Hepatocyte (in vitro differentiated cells): ENCODE measurements around the gene CHCHD6. TPM values are rescaled to one million over a fixed set of nuclear protein-coding genes. Genes with fewer than 3 reads are reported as not detected.

Source experiments
- DNase-seq: peaks from one replicate; pipeline ENCODE4 v3.0.0-alpha.2; 2016; ENCODE audit warnings: low spot score
- H2AFZ ChIP-seq: fragments of 200-600 bp; sonication (generic); 2 replicates; pipeline ENCODE4 v1.6.0; 2016; ENCODE audit warnings: antibody characterized with exemption, mild to moderate bottlenecking
- H3K27ac ChIP-seq: fragments of 200-600 bp; sonication (generic); 2 replicates; pipeline ENCODE4 v1.5.1; 2016; ENCODE audit warnings: mild to moderate bottlenecking
- H3K27me3 ChIP-seq: fragments of 200-600 bp; sonication (generic); 2 replicates; pipeline ENCODE4 v1.6.1; 2016
- H3K36me3 ChIP-seq: fragments of 200-600 bp; sonication (generic); replicated peaks from 2 replicates; pipeline ENCODE4 v1.5.1; 2016; ENCODE audit warnings: low read depth; ENCODE audit not compliant: insufficient read depth
- H3K4me1 ChIP-seq: fragments of 200-600 bp; sonication (generic); 2 replicates; pipeline ENCODE4 v1.5.1; 2016; ENCODE audit warnings: mild to moderate bottlenecking, moderate library complexity; ENCODE audit not compliant: insufficient read depth
- H3K4me2 ChIP-seq: fragments of 200-600 bp; sonication (generic); 2 replicates; pipeline ENCODE4 v1.6.0; 2016
- H3K4me3 ChIP-seq: fragments of 200-600 bp; sonication (generic); 2 replicates; pipeline ENCODE4 v1.5.1; 2016; ENCODE audit warnings: mild to moderate bottlenecking
- H3K79me2 ChIP-seq: fragments of 200-600 bp; sonication (generic); 2 replicates; pipeline ENCODE4 v1.6.0; 2017; ENCODE audit warnings: mild to moderate bottlenecking
- H3K9me2 ChIP-seq: fragments of 200-600 bp; sonication (generic); replicated peaks from 2 replicates; pipeline ENCODE4 v1.6.0; 2017; ENCODE audit warnings: mild to moderate bottlenecking; ENCODE audit not compliant: insufficient read depth
- H3K9me3 ChIP-seq: fragments of 200-600 bp; sonication (generic); 2 replicates; pipeline ENCODE4 v1.5.1; 2016; ENCODE audit warnings: low read depth, mild to moderate bottlenecking
- H4K20me1 ChIP-seq: fragments of 200-600 bp; sonication (generic); 2 replicates; pipeline ENCODE4 v1.6.0; 2016; ENCODE audit warnings: mild to moderate bottlenecking; ENCODE audit not compliant: insufficient read depth, poor library complexity, severe bottlenecking
- EZH2 ChIP-seq: fragments of 200-600 bp; sonication (generic); IDR thresholded peaks from 2 replicates; pipeline ENCODE4 v1.6.1; 2016; ENCODE audit warnings: antibody characterized with exemption, mild to moderate bottlenecking, borderline replicate concordance
- EZH2phosphoT487 ChIP-seq: fragments of 200-600 bp; sonication (generic); IDR thresholded peaks from one replicate; pipeline ENCODE4 v1.6.1; 2018; ENCODE audit warnings: antibody characterized with exemption, mild to moderate bottlenecking, low read depth, moderate library complexity; ENCODE audit not compliant: unreplicated experiment, severe bottlenecking
- WGBS: methylation state at CpG from one replicate; pipeline ENCODE4 v1.1.6; 2016; ENCODE audit warnings: low lambda C conversion rate; ENCODE audit errors: missing lambda C conversion rate; 5-methylcytosine and 5-hydroxymethylcytosine counted together
- polyA plus RNA-seq: library from polyadenylated mRNA; unstranded; fragments of >200 nt; fragmentation: Nextera tagmentation; extraction: Ambion mirVana; gene quantifications from 2 replicates; pipeline ENCODE4 v1.2.1, GENCODE V29; 2016
- total RNA-seq: library from RNA; depleted of rRNA; stranded (reverse); fragments of >200 nt; gene quantifications from 2 replicates; pipeline ENCODE4 v1.2.3, GENCODE V29; 2014
- TF ChIP-seq, protein P1 (sequence below): fragments of 200-600 bp; sonication (generic); IDR thresholded peaks from 2 replicates; pipeline ENCODE4 v1.5.1; 2016; ENCODE audit warnings: antibody characterized with exemption, mild to moderate bottlenecking; ENCODE audit not compliant: poor library complexity

Gene CHCHD6
- total and polyA plus RNA-seq, 2 experiments from 2014 or later: 13.8 to 19.7 TPM

DNA sequence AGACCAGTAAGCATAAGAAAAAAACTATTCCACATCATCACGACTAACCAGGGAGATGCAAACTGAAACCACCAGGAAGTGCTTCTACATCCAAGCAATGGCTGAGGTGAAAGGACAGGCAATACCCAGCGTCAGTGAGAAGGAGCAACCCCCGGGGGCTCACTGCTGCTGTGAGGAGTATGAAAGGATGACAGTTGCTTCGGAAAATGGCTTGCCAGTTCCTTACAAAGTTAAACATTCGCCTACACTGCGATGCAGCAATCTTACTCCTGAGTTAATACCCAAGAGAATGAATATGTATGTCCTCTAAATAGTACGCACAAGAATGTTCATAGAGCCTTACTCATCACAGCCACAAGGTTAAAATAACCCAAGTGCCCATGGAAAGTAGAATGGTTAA is 265.5 kb downstream of the CHCHD6 start:
- Histone ChIP-seq H3K27me3 (no peaks in the 10 kb centered on the region), H3K9me2 (no peaks in the 10 kb centered on the region), H3K36me3 (no peaks in the 10 kb centered on the region), H3K4me1 (no peaks in the 10 kb centered on the region), H3K4me3 (no peak overlapping the region), H2AFZ (no peak overlapping the region), H3K27ac (no peak overlapping the region), H3K9me3 (no peaks in the 10 kb centered on the region), H3K79me2 (no peaks in the 10 kb centered on the region), H3K4me2 (no peak overlapping the region), H4K20me1 (no peaks in the 10 kb centered on the region)
- DNase-seq: no peak
- TF ChIP-seq EZH2phosphoT487 (no peak), EZH2 (no peak)
- TF ChIP-seq, protein P1, sequence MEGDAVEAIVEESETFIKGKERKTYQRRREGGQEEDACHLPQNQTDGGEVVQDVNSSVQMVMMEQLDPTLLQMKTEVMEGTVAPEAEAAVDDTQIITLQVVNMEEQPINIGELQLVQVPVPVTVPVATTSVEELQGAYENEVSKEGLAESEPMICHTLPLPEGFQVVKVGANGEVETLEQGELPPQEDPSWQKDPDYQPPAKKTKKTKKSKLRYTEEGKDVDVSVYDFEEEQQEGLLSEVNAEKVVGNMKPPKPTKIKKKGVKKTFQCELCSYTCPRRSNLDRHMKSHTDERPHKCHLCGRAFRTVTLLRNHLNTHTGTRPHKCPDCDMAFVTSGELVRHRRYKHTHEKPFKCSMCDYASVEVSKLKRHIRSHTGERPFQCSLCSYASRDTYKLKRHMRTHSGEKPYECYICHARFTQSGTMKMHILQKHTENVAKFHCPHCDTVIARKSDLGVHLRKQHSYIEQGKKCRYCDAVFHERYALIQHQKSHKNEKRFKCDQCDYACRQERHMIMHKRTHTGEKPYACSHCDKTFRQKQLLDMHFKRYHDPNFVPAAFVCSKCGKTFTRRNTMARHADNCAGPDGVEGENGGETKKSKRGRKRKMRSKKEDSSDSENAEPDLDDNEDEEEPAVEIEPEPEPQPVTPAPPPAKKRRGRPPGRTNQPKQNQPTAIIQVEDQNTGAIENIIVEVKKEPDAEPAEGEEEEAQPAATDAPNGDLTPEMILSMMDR: no peak
- 64% methylated on average over 7 of the region's 7 CpGs for whole genome bisulfite sequencing

DNA sequence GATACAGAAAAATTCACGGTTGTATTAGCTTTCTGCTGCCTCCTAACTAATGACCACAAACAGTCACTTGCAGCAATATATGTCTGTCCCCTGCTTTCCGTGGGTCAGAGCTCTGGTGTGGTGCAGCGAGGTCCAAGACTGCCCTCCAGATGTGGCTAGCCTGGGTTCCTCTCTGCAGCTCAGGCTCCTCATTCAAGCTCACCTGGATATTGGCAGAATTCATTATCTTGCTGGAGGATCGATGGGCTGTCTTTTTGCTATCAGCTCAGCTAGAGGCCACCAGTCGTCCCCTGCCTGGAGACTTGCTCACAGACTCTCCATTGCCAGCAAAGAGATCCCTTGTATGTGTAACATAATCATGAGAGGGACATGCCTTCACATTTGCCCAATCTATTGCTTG is 266.1 kb downstream of the CHCHD6 start:
- no peak overlapping the region for H3K27ac ChIP-seq
- no peak for DNase-seq
- 79% methylated on average over 5 of the region's 5 CpGs for WGBS

DNA sequence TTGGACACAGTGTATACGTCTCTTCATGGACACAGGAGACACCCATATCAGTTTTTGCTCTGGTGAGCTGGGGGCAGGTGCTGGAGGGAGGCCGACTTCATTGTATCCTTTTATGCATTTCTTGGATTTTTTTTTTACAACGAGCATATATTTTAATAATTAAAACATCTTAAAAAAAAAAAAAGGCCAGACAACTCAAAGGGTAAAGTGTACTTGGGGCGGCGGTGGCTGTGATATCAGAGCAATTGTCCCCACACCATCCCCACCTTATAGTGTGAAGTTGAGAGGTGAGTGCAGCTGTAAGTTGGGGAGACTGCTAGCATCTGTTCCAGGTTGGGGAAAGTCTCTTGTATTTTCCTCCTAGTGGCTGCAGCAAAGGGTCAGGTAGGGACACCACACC is 266.9 kb downstream of the CHCHD6 start:
- H3K4me1 ChIP-seq: no peaks in the 10 kb centered on the region
- no peaks in the 10 kb centered on the region for H3K9me3 ChIP-seq
- no peaks in the 10 kb centered on the region for H3K9me2 ChIP-seq
- H3K4me2 ChIP-seq: no peak overlapping the region
- H2AFZ ChIP-seq: no peak overlapping the region
- 91% methylated on average over 5 of the region's 5 CpGs for WGBS
- H3K27ac ChIP-seq: no peak overlapping the region
- no peak for DNase-seq
- H4K20me1 ChIP-seq: no peaks in the 10 kb centered on the region
- H3K79me2 ChIP-seq: no peaks in the 10 kb centered on the region
- no peak for TF ChIP-seq EZH2phosphoT487
- TF ChIP-seq, protein P1: no peak
- TF ChIP-seq EZH2: no peak
- no peaks in the 10 kb centered on the region for H3K36me3 ChIP-seq
- H3K27me3 ChIP-seq: no peaks in the 10 kb centered on the region
- no peak overlapping the region for H3K4me3 ChIP-seq

More for the DNA sequence above, 266.1 kb downstream of the CHCHD6 start:
- Histone ChIP-seq H3K36me3 (no peaks in the 10 kb centered on the region), H3K79me2 (no peaks in the 10 kb centered on the region), H3K4me3 (no peak overlapping the region), H3K9me3 (no peaks in the 10 kb centered on the region), H3K9me2 (no peaks in the 10 kb centered on the region), H4K20me1 (no peaks in the 10 kb centered on the region), H2AFZ (no peak overlapping the region), H3K4me1 (no peaks in the 10 kb centered on the region), H3K4me2 (no peak overlapping the region), H3K27me3 (no peaks in the 10 kb centered on the region)
- TF ChIP-seq, protein P1: no peak
- no peak for TF ChIP-seq EZH2phosphoT487
- no peak for TF ChIP-seq EZH2

DNA sequence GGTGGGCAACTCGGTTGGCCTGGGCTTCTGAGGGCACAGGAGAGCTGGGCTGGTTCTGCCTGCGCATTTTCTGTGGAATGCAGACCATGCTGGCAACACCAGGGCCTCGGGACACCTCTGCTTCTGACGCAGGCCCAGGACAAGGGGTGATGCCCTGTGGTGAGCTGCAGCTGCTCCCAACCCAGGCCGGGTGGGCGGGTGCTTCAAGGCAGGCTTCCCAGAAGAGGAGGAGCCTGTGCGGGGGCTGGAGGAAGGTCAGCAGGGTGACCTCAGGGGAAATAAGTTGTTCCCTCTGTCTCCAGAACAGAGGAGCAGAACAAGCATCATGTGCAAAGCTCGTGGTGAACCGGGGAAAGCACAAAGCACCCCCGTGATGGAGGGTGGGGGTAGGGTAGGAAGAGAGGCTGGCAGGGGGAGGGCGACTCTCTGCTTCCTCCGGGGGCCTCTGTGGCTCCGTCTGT is 267.9 kb downstream of the CHCHD6 start:
- TF ChIP-seq EZH2: no peak
- no peak for TF ChIP-seq EZH2phosphoT487
- TF ChIP-seq, protein P1: no peak
- H3K4me2 ChIP-seq: no peak overlapping the region
- no peaks in the 10 kb centered on the region for H3K36me3 ChIP-seq
- no peaks in the 10 kb centered on the region for H4K20me1 ChIP-seq
- no peaks in the 10 kb centered on the region for H3K9me3 ChIP-seq
- no peak for DNase-seq
- no peaks in the 10 kb centered on the region for H3K27me3 ChIP-seq
- H3K4me3 ChIP-seq: no peak overlapping the region
- WGBS: 60% methylated on average over 9 of the region's 13 CpGs
- no peak overlapping the region for H3K27ac ChIP-seq
- H2AFZ ChIP-seq: no peak overlapping the region
- H3K79me2 ChIP-seq: no peaks in the 10 kb centered on the region
- H3K9me2 ChIP-seq: no peaks in the 10 kb centered on the region
- H3K4me1 ChIP-seq: no peaks in the 10 kb centered on the region
